Activated naive CD8-positive, alpha-beta T cell treated with anti-CD3 and anti-CD28 coated beads for 36 hours (primary cell): ENCODE measurements around the gene TMEM141. TPM values are rescaled to one million over a fixed set of nuclear protein-coding genes. Genes with fewer than 3 reads are reported as not detected.
"Not testable (repeated sequence)": the region's sequence is repeated elsewhere in the genome, so short reads cannot be mapped to it uniquely, and the experiment has no call there.

Experiments
- DNase-seq: peaks from one replicate; pipeline ENCODE4 v3.0.0; 2021
- H3K27ac Mint-ChIP-seq: one replicate; pipeline ENCODE4 v1.8.0; 2022; ENCODE audit warnings: mild to moderate bottlenecking, moderate library complexity, mixed read lengths
- H3K27me3 Mint-ChIP-seq: one replicate; pipeline ENCODE4 v1.8.0; 2022; ENCODE audit warnings: mild to moderate bottlenecking, mixed read lengths
- H3K36me3 Mint-ChIP-seq: one replicate; pipeline ENCODE4 v1.8.0; 2021; ENCODE audit warnings: mild to moderate bottlenecking, mixed read lengths
- H3K4me1 Mint-ChIP-seq: one replicate; pipeline ENCODE4 v1.8.0; 2021; ENCODE audit warnings: mixed read lengths
- H3K4me3 Mint-ChIP-seq: one replicate; pipeline ENCODE4 v1.8.0; 2022; ENCODE audit warnings: mild to moderate bottlenecking, moderate library complexity, mixed read lengths
- H3K9me3 Mint-ChIP-seq: one replicate; pipeline ENCODE4 v1.8.0; 2022; ENCODE audit warnings: mixed read lengths
- total RNA-seq, 2 experiments: library from RNA; stranded (reverse); gene quantifications; one replicate each; pipeline ENCODE4 v1.2.3, GENCODE V29; 2021

Gene TMEM141
- total RNA-seq, 2 experiments from 2014 or later: 49.3 to 49.6 TPM

DNA sequence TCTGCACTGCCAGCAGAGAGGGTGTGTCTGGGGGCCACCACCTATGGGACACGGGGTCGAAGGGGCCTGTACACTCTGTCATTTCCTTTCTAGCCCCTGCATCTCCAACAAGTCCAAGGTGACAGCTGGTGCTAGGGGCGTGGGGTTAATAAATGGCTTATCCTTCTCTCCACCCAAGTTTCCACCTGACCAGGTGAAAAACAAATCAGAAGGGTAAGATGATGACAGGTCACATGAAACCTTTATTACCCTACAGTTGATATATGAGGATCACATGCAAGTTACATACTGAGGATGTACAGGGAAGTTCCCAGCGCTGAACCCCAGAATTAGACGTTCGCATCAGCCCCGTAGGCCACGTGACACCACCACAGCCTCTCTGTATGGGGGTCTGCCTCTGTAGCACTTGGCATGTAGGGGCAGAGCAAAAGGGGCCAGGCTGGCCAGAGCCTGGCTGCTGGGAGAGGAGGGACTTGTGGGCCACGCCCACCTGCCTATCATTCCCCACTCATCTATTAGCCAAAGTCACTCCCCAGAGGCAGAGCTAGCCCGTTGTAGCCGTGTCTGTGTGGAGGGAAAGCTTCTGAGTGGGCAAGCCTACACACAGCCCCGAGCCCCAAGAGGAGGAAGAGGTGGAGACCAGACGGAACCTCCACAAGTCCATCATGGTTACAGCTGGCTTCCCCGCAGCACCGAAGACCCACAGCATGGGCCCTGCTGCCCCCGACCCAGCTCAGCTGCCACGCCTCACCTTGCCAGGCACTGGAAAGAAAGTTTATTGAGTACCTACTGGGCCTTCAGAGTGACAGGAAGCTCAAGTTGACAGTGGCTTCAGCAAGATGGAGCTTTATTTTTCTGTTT, 2.2 kb downstream of the TMEM141 start:
- no peak overlapping the region for H3K4me3 Mint-ChIP-seq
- no peak for DNase-seq
- H3K27ac Mint-ChIP-seq: peak overlapping the region; percentile 16

DNA sequence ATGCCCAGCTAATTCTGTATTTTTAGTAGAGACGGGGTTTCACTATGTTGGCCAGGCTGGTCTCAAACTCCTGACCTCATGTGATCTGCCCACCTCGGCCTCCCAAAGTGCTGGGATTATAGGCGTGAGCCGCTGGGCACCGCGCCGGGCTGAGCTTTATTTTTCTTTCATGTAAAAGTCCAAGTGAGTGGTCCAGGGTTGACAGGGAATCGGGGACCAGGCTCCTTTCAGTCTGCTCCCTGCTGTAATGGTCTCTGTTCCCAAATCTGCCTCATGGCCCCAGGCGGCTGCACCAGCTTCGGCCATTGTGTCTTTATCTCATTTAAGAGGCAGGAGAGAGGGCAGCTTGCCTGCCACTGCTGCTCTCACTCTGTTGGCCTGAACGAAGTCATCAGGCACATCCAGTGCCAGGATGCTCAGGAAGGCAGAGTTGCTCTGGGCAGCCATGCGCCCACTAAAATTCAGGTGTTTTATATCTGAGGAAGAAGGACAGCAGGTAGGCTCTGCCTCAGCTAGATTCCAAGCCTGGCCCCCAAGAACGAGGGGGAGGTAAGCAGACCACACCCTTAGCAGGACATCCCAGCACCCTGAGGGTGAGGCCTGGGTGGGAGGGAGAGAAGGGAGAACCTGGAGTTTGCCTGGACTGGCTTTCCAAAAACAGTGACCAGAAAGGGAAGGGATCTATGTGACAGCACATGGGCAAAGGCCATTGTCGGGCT, 3.3 kb downstream of the TMEM141 start:
- Mint-ChIP-seq H3K27me3 (no peaks in the 10 kb centered on the region), H3K27ac (no peak overlapping the region), H3K4me1 (peaks cover 29% of the 10 kb centered on the region), H3K9me3 (no peaks in the 10 kb centered on the region), H3K4me3 (no peak overlapping the region), H3K36me3 (no peaks in the 10 kb centered on the region)
- DNase-seq: no peak

More for the DNA sequence above, 2.2 kb downstream of the TMEM141 start:
- Mint-ChIP-seq H3K4me1 (peaks cover 33% of the 10 kb centered on the region), H3K27me3 (no peaks in the 10 kb centered on the region), H3K36me3 (no peaks in the 10 kb centered on the region), H3K9me3 (no peaks in the 10 kb centered on the region)

DNA sequence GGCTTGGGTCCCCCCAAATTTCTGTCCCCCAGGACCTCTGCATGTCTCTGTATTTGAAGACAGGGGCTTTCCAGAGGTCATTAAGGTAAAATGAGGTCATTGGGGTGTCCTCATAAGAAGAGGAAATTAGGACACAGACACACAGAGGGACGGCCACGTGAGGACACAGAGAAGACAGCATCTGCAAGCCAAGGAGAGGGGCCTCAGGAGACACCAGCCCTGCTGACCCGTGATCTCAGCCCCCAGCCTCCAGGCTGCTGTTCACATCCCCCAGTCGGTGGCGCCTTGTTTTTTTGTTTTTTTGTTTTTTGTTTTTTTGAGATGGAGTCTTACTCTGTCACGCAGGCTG, 3.8 kb downstream of the TMEM141 start:
- peaks cover 29% of the 10 kb centered on the region for H3K4me1 Mint-ChIP-seq
- no peak overlapping the region for H3K27ac Mint-ChIP-seq
- H3K9me3 Mint-ChIP-seq: no peaks in the 10 kb centered on the region
- no peaks in the 10 kb centered on the region for H3K27me3 Mint-ChIP-seq
- no peaks in the 10 kb centered on the region for H3K36me3 Mint-ChIP-seq
- DNase-seq: no peak
- H3K4me3 Mint-ChIP-seq: no peak overlapping the region

DNA sequence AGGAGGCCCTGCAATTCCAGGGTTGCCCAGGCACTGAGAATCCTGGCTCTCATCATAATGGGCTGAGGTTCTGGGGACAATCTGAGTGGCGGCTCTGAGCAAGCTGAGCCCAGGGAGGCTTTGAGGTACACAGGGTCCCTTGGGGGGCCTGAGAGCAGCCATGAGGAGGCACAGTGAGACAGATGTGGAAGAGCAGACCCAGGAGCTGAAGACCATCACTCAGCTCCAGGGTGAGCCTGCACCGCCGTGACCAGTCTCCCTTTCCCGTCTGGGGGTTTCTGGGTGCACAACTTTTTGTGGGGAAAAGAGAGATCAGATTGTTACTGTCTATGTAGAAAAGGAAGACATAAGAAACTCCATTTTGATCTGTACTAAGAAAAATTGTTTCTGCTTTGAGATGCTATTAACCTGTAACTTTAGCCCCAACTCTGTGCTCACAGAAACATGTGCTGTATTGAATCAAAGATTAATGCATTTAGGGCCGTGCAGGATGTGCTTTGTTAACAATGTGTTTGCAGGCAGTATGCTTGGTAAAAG, 5.2 kb downstream of the TMEM141 start, which contains the start of gene CCDC183:
Gene CCDC183 (plus strand): TSS at position 101 of the 537 bp plus-strand sequence. CDS start 60 bp downstream, at position 161.
- H3K9me3 Mint-ChIP-seq: no peaks in the 10 kb centered on the region
- no peak within 1 kb of the TSS for H3K4me3 Mint-ChIP-seq
- H3K4me1 Mint-ChIP-seq: peaks cover 36% of the 10 kb centered on the region
- no peak within 1 kb of the TSS for H3K27ac Mint-ChIP-seq
- DNase-seq: no peak
- H3K27me3 Mint-ChIP-seq: peaks cover 2% of the 10 kb centered on the region
- no peaks in the 10 kb centered on the region for H3K36me3 Mint-ChIP-seq

DNA sequence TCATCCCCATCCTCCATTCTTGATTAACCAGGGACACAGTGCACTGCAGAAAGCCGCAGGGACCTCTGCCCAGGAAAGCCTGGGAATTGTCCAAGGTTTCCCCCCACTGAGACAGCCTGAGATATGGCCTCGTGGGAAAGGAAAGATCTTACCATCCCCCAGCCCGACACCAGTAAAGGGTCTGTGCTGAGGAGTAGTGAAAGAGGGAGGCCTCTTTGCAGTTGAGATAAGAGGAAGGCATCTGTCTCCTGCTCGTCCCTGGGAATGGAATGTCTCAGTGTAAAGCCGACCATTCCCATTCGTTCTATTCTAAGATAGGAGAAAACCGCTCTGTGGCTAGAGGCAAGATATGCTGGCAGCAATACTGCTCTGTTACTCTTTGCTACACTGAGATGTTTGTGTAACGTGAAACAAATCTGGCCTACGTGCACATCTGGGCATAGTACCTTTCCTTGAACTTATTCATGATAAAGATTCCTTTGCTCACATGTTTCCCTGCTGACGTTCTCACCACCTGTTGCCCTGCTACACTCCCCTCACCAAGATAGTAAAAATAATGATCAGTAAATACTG, 5.7 kb downstream of the TMEM141 start:
- not testable (repeated sequence) for H3K36me3 Mint-ChIP-seq, H3K4me3 Mint-ChIP-seq, H3K9me3 Mint-ChIP-seq, H3K27ac Mint-ChIP-seq, DNase-seq, H3K27me3 Mint-ChIP-seq
- H3K4me1 Mint-ChIP-seq: peaks cover 37% of the 10 kb centered on the region

DNA sequence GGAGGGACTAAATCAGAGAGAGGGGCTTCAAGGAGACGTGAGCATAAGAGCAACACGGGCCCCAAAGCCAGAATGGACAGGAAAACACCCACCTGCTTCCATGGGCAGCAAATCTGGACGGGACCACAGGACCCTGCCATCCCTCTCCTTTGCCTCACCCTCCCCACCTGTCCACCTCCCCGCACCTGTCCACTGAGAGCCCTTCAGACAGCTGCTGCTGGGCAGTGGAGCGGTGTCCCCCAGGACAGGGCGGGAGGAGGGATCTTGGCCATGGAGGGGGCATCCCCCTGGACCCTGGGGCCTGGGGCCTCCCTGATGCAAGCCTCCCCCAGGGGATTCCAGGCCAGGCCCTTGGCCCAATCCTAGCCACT, 7.5 kb downstream of the TMEM141 start:
- Mint-ChIP-seq H3K36me3 (no peaks in the 10 kb centered on the region), H3K9me3 (no peaks in the 10 kb centered on the region), H3K4me3 (no peak overlapping the region), H3K27ac (no peak overlapping the region), H3K27me3 (peaks cover 10% of the 10 kb centered on the region), H3K4me1 (peaks cover 30% of the 10 kb centered on the region)
- DNase-seq: no peak

DNA sequence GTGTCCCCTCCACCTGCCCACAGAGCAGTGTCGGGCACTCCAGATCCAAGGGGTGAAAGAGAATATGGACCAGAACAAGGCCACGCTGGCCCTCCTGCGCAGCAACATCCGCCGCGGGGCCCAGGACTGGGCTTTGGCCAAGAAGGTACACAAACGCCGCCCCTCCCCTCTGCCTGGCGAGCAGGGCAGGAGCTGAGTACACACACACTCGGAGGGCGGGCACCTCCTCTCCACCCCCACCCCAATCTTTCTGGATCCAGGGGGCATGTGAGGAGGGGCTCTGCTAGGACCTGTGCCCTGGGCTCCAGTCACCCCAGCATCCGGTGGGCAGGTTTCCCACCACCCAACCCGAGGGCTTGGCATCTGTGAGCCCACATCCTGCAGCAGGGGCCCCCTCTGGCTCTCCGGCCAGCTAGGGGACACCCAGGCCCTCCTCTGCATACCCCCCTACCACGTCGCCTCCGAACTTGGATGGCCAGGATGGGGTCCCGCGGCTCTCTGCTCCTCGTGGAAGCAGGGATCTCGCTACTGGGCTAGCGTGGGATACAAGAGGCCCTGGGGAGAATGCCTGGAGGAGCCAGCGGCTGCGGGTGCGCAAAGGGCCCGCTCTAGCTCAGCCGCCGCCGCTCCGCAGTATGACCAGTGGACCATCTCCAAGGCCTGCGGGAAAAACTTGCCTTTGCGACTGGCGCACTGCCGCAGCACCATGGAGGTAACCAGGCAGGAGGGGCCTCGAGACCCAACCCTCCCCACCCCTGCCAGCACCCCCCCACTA, 8.1 kb downstream of the TMEM141 start:
- Mint-ChIP-seq H3K9me3 (no peaks in the 10 kb centered on the region), H3K27me3 (peaks cover 10% of the 10 kb centered on the region), H3K27ac (no peak overlapping the region), H3K4me3 (peak overlapping the region; percentile 62), H3K4me1 (peaks cover 30% of the 10 kb centered on the region), H3K36me3 (no peaks in the 10 kb centered on the region)
- no peak for DNase-seq

DNA sequence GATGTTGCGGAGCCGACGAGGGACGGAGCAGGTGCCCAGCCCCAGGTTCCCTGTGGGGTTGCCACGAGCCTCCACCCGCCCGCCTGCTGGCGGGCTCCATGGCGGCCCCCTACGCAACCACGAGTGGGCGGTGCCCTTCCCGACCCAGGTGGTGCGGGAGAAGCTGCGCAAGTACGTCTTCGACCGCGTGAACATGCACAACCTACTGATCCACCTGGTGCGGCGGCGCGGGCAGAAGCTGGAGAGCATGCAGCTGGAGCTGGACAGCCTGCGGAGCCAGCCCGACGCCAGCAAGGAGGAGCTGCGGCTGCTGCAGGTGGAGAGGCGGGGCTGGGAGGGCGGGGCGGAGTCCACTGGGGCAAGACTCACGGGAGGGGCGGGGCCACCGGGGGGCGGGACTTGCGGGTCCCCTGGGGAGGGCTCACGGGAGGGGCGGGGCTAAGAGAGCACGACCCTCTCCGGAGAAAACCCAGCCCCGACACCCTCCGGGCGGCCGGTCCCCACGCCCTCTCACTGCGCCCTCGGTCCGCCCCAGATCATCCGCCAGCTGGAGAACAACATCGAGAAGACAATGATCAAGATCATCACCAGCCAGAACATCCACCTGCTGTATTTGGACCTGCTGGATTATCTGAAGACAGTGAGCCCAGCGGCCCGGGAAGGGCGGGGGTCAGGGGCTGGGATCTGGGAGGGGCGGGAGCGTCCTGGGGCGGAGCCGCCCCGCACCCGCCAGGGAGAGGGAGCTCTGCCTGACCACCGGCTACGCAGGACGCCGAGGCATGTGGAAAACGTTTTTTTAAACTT, 8.9 kb downstream of the TMEM141 start:
- Mint-ChIP-seq H3K27ac (no peak overlapping the region), H3K27me3 (peaks cover 10% of the 10 kb centered on the region), H3K4me3 (peak overlapping the region; percentile 82), H3K36me3 (no peaks in the 10 kb centered on the region), H3K4me1 (peaks cover 30% of the 10 kb centered on the region), H3K9me3 (no peaks in the 10 kb centered on the region)
- DNase-seq: peak; percentile 81

DNA sequence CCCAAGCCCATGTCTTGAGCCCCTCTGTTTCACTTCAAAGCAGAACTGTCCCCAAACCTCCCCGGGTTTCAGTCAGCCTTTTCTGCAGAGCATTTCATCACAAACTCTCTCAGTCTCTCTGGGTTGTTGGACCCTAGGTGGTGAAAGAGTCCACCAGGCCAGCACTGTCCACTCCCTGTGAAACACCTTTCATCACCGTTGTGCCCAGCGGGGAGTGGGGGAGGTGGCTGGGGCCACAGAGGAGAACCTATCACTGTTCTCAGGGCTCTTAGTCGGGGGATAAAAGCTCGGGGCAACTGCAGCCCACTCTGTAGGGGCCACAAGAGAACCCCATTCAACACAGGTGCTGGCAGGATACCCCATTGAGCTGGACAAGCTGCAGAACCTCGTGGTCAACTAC, 11.2 kb downstream of the TMEM141 start:
- no peak overlapping the region for H3K4me3 Mint-ChIP-seq
- peaks cover 25% of the 10 kb centered on the region for H3K4me1 Mint-ChIP-seq
- no peaks in the 10 kb centered on the region for H3K9me3 Mint-ChIP-seq
- H3K27ac Mint-ChIP-seq: no peak overlapping the region
- H3K36me3 Mint-ChIP-seq: no peaks in the 10 kb centered on the region
- no peak for DNase-seq
- H3K27me3 Mint-ChIP-seq: peaks cover 10% of the 10 kb centered on the region

DNA sequence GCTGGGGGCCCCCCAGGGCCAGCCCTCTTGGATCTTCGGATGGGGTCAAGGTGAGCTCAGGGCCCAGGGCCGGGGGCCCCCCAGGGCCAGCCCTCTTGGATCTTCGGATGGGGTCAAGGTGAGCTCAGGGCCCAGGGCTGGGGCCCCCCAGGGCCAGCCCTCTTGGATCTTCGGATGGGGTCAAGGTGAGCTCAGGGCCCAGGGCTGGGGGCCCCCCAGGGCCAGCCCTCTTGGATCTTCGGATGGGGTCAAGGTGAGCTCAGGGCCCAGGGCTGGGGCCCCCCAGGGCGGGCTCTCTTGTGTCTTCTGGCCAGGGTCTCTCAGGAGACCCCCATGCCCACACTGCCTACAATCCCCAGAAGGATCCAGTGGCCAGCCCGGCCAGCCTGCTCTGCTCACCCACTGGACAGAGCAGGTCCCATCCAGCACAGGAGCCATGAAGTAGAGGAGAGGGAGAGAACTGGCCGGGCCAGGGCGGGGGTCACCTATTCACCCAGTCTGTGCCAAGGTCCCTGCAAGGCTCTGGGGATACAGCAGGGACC, 11.9 kb downstream of the TMEM141 start:
- H3K27ac Mint-ChIP-seq, H3K4me3 Mint-ChIP-seq: not testable (repeated sequence)
- H3K4me1 Mint-ChIP-seq: peaks cover 23% of the 10 kb centered on the region

DNA sequence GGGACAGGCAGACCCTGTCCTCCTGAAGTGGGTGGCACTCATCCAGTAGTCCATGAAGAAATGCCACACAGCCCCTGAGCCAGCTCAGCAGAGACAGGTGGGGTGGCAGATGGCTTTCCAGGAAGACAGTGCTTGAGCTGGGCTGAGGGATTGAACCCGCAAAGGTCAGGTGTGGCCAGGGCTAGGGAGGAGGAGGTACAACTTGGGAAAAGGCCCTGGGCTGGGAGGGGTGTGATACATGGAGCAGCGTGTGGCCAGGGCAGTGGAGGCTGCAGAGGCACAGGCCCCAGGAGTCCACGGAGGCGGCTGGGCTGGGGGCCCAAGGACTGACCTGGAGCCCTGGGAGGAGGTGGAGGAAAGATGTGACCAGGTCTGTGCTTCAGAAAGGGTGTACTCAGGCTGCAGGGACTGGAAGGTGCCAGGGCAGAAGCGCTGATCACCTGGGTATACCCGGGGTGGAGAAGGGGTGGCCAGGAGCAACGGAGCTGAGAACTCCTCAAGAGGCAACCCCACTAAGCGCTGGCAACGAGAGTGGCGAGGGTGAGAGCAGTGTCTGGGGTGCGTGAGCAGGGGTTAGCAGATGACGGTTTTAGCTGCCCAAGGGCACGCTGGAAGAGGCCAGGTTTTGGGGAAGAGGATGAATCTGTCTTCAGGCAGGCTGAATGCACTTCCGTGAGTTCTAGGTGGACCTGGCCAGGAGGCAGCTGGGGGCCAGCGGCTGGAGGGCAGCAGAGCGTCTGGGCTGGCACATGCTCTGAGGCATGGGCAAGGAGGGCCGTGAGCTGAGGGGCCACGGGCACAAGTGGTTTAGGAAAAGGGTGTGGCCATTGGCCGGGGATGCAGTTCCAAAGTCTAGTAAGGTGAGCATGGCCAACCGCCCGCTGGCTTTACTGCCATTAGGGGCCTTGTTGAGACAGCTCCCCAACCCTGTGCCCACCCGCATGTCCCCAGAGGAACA, 12.7 kb downstream of the TMEM141 start:
- H3K4me3 Mint-ChIP-seq: no peak overlapping the region
- DNase-seq: no peak
- H3K4me1 Mint-ChIP-seq: peaks cover 25% of the 10 kb centered on the region
- no peaks in the 10 kb centered on the region for H3K36me3 Mint-ChIP-seq
- no peaks in the 10 kb centered on the region for H3K9me3 Mint-ChIP-seq
- H3K27ac Mint-ChIP-seq: no peak overlapping the region
- peaks cover 10% of the 10 kb centered on the region for H3K27me3 Mint-ChIP-seq

More for the DNA sequence above, 11.9 kb downstream of the TMEM141 start:
- H3K36me3 Mint-ChIP-seq, H3K9me3 Mint-ChIP-seq, DNase-seq, H3K27me3 Mint-ChIP-seq: not testable (repeated sequence)

DNA sequence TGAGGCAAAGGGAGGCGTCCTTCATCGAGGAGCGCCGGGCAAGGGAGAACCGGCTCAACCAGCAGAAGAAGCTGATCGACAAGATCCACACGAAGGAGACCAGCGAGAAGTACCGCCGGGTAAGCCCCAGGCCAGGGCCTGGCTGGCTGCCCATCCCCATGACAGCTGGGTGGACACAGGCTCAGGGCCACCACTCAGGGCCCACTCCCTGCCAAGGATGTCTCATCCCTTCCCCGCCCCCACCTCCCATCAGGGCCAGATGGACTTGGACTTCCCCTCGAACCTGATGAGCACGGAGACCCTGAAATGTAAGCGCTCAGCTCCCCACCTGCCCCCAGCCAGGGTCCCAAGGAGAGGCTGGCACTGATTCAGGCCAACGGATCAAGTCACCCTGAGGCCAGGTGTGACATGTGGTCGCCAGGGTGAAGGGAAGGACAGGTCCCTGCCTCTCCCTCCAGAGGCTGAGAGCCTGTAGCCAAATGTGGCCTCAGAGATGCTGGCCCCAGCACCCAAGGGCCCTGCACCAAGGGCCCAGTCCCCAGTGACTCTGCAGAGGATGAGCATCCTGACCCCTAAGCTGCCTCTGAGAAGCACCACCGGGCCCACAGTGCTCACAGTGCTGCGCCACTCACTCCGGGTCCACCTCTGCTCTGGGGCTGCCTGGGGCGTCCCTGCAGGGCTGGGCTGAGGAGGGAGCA, 13.5 kb downstream of the TMEM141 start:
- Mint-ChIP-seq H3K27me3 (peaks cover 10% of the 10 kb centered on the region), H3K4me1 (peaks cover 33% of the 10 kb centered on the region), H3K36me3 (peaks cover 8% of the 10 kb centered on the region), H3K27ac (no peak overlapping the region), H3K9me3 (no peaks in the 10 kb centered on the region), H3K4me3 (no peak overlapping the region)
- no peak for DNase-seq
